ENCODE results near the gene IRGC. TPM values are rescaled to one million over a fixed set of nuclear protein-coding genes. Genes with fewer than 3 reads are reported as not detected.

Gene IRGC
- total RNA-seq, 1 experiment from 2014 or later, result not detected

GRCh38 chr19:43759515-43759914 lies 43.6 kb downstream of the IRGC start:
- TF ChIP-seq FOXP4 (CRISPR knock-in tag; IDR thresholded peaks at IDR 0.05), result no peak
- Mint-ChIP-seq H3K4me1 (peaks cover 24% of the 10 kb centered on the region), H3K9me3 (no peaks in the 10 kb centered on the region), H3K27me3 (ENCODE audit: low read depth) (no peaks in the 10 kb centered on the region; the same call in 1 of the 2 replicates), H3K4me3 (no peak overlapping the region), H3K27ac (peak overlapping the region; percentile 92), H3K36me3 (peaks cover 6% of the 10 kb centered on the region; the same call in 1 of the 2 replicates)
- ChIA-PET POLR2A (interaction anchor here (1.5 kb wide), 1 partner anchor 91 kb away, joined by 3 read pairs; no protein-coding TSS in a partner anchor), CTCF (interaction anchor here (1.0 to 1.9 kb wide), 11 partner anchors 9 to 91 kb away, joined by 3 to 16 read pairs (median 4); no protein-coding TSS in a partner anchor)
- DNase-seq (ENCODE audit: low spot score), result no peak
- no peak for ATAC-seq

- Mint-ChIP-seq H3K36me3 (peaks cover 6% of the 10 kb centered on the region; the same call in 1 of the 2 replicates), H3K27ac (no peak overlapping the region), H3K4me1 (peaks cover 24% of the 10 kb centered on the region), H3K4me3 (no peak overlapping the region), H3K27me3 (ENCODE audit: low read depth) (peaks cover 2% of the 10 kb centered on the region; the same call in 1 of the 2 replicates), H3K9me3 (no peaks in the 10 kb centered on the region)
- TF ChIP-seq IRF2 (CRISPR knock-in tag; IDR thresholded peaks at IDR 0.05; ENCODE audit: borderline replicate concordance, low read depth), result no peak
- no peak for TF ChIP-seq ZNF121 (CRISPR knock-in tag; IDR thresholded peaks at IDR 0.05)
- no peak for TF ChIP-seq ZNF281 (CRISPR knock-in tag; IDR thresholded peaks at IDR 0.05)
- no peak for TF ChIP-seq ETV6 (CRISPR knock-in tag; IDR thresholded peaks at IDR 0.05)
- TF ChIP-seq TCF7 (CRISPR knock-in tag; IDR thresholded peaks at IDR 0.05; ENCODE audit: low read depth), result no peak
- TF ChIP-seq ZNF263 (CRISPR knock-in tag; IDR thresholded peaks at IDR 0.05; ENCODE audit: low read depth), result no peak
- TF ChIP-seq ZBTB21 (CRISPR knock-in tag; IDR thresholded peaks at IDR 0.05; ENCODE audit: borderline replicate concordance), result no peak
- no peak for TF ChIP-seq MYBL2 (CRISPR knock-in tag; IDR thresholded peaks at IDR 0.05)
- TF ChIP-seq ZSCAN18 (CRISPR knock-in tag; IDR thresholded peaks at IDR 0.05), result no peak
- TF ChIP-seq ZNF425 (CRISPR knock-in tag; conservative IDR thresholded peaks at IDR 0.05), result no peak
- no peak for TF ChIP-seq FOXJ3 (CRISPR knock-in tag; IDR thresholded peaks at IDR 0.05; ENCODE audit: borderline replicate concordance)
- TF ChIP-seq E2F4 (CRISPR knock-in tag; IDR thresholded peaks at IDR 0.05; ENCODE audit: borderline replicate concordance, low read depth), result no peak
- TF ChIP-seq ATF1 (CRISPR knock-in tag; IDR thresholded peaks at IDR 0.05), result no peak
- TF ChIP-seq CDX4 (CRISPR knock-in tag; IDR thresholded peaks at IDR 0.05; ENCODE audit: borderline replicate concordance), result no peak
- TF ChIP-seq NFE2L1 (CRISPR knock-in tag; IDR thresholded peaks at IDR 0.05), result no peak
- no peak for TF ChIP-seq PRDM15 (CRISPR knock-in tag; IDR thresholded peaks at IDR 0.05)
- ATAC-seq (no peak), DNase-seq (ENCODE audit: low spot score) (no peak)
- ChIA-PET POLR2A (no interaction called here), CTCF (interaction anchor here (2.6 to 3.0 kb wide), 2 partner anchors 13 to 16 kb away, joined by 10 to 11 read pairs; no protein-coding TSS in a partner anchor)
Measured at GRCh38 chr19:43760941-43761340, 45.1 kb downstream of the IRGC start.
